ENCODE measurements around the gene ADPRS.
A peak's percentile ranks its signal among the peaks of the same experiment; 100 is the strongest.

Gene ADPRS

DNA sequence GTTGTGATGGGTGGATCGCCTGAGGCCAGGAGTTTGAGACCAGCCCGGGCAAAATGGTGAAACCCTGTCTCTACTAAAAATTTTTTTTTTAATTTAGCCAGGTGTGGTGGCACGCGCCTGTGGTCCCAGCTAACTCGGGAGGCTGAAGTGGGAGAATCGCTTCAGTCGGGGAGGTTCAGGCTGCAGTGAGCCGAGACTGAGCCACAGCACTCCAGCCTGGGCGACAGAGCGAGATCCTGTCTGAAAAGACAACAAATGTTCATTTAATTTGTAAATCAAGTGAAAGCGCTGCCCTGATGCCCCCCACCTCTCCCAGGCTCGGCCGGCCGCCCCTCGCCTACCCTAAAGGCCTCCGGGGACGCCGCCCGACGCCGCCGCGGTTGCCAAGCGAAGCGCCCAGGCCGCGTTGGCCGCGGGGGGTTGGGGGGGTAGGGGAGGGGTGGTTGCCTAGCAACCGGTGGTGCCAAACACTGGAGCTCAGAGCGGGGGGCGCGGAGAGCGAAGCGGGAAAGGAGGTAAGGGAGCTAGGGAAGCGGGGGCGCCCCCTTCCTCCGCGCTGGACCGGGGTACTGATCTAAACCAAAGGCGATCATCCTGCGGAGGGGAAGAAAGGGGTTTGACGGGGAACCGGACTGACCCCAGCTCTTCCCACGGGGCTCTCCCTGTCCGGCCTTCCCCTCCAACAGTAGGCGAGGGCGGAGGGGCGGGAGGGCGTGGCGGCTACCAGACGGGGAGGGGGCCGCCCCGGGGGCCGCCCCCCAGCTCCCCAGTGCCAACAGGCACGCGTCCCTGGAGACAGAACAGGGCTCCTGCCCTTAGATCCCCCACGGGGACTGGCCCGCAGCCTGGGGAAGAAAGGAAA, 4.8 kb upstream of the ADPRS start, which contains the start of gene TEKT2:
TEKT2 (plus strand) TSS at position 460 of the 862 bp plus-strand sequence. CDS start 828 bp downstream, outside the sequence.
- DNase-seq (ENCODE audit: low read depth), result no peak
- peak; percentile 6 for TF ChIP-seq CTCF (conservative IDR thresholded peaks at IDR 0.05; ENCODE audit: low read depth, low read length)
- peak within 1 kb of the TSS; percentile 57 for H3K4me3 ChIP-seq (ENCODE audit: low read length)

DNA sequence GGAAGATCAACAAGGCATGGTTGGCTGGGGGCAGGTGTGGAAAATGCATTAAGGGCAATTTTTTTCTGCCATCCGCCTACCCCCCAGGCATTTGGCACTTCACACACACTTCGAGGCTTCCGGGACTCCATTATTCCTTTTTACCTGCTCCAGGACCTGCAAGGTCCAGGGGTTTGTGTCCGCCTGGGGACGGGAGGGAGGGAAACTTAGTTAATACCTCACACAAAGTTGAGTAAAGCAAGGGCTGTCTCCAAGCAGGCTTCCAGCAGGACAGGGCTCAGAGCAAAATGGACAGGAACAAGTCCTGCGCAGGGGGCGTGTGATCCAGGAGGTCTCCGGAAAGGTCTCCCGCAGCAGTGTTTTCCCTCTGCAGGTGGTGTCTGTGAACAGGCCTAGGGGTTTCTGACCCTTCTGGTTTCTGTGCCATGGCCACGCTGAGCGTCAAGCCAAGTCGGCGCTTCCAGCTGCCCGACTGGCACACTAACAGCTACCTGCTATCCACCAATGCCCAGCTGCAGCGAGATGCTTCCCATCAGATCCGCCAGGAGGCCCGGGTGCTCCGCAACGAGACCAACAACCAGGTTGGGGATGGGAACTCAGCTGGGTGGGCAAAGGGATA, 4.1 kb upstream of the ADPRS start:
- no peak for DNase-seq (ENCODE audit: low read depth)
- no peak for TF ChIP-seq CTCF (conservative IDR thresholded peaks at IDR 0.05; ENCODE audit: low read depth, low read length)
- H3K4me3 ChIP-seq (ENCODE audit: low read length), result peak overlapping the region; percentile 57

GRCh38 chr1:36085126-36085525, 3.6 kb upstream of the ADPRS start:
- TF ChIP-seq CTCF (conservative IDR thresholded peaks at IDR 0.05; ENCODE audit: low read depth, low read length), result no peak
- no peak for DNase-seq (ENCODE audit: low read depth)
- H3K4me3 ChIP-seq (ENCODE audit: low read length), result no peak overlapping the region

GRCh38 chr1:36085686-36086526, 2.8 kb upstream of the ADPRS start:
- no peak for DNase-seq (ENCODE audit: low read depth)
- H3K4me3 ChIP-seq (ENCODE audit: low read length), result no peak overlapping the region
- no peak for TF ChIP-seq CTCF (conservative IDR thresholded peaks at IDR 0.05; ENCODE audit: low read depth, low read length)

GRCh38 chr1:36086529-36087232, 2.0 kb upstream of the ADPRS start:
- TF ChIP-seq CTCF (conservative IDR thresholded peaks at IDR 0.05; ENCODE audit: low read depth, low read length), result no peak
- no peak for DNase-seq (ENCODE audit: low read depth)
- H3K4me3 ChIP-seq (ENCODE audit: low read length), result no peak overlapping the region

DNA sequence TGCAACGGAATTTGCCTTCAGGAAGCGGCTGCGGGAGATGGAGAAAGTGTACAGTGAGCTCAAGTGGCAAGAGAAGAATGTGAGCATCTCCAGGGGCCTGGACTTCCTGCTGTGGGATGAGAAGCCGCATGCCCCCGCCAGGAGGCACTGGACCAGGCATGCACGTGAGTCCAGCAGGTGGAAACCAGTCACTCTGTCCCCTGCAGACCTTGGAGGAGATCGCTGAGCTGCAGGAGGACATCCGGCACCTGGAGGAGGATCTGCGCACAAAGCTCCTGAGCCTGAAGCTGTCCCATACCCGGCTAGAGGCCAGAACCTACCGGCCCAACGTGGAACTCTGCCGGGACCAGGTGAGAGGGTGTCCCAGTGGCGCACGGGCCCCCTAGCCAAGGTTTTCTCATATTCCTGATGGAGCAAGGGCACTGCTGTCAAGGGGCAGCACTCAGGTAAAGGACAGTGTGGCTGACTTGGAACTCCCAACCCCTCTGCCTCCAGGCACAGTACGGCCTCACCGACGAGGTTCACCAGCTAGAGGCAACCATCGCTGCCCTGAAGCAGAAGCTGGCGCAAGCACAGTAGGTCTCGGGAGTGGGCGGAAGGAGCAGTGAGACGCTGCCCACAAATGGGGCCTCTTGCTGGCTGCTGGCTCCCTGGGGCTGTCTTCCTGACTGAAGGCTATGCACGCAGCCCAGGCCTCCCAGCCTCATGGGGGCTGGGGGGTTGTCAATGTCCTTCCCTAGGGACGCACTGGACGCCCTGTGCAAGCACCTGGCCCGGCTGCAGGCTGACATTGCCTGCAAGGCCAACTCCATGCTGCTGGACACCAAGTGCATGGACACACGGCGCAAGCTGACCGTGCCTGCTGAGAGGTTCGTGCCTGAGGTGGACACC, 1.2 kb upstream of the ADPRS start:
- DNase-seq (ENCODE audit: low read depth), result no peak
- H3K4me3 ChIP-seq (ENCODE audit: low read length), result no peak overlapping the region
- no peak for TF ChIP-seq CTCF (conservative IDR thresholded peaks at IDR 0.05; ENCODE audit: low read depth, low read length)
